IMR-90 (cell line): ENCODE results near the gene EIF4EBP2. TPM values are rescaled to one million over a fixed set of nuclear protein-coding genes. Genes with fewer than 3 reads are reported as not detected.

Experiments used
- ATAC-seq: fragments of 200-7000 bp; cut with Tn5 transposase; 2 replicates; pipeline ENCODE4 v1.9.1; 2020; ENCODE audit warnings: low read depth, mild to moderate bottlenecking, moderate library complexity
- BruUV-seq: library from RNA; stranded (reverse); fragments of 400-500 nt; replicated peaks from 2 replicates; lab custom pipeline; 2021; lab: Mats Ljungman, UMichigan
- CTCF ChIA-PET: fragments of 300-600 bp; formaldehyde crosslinking; extraction: SDS; loops from one replicate; lab custom pipeline; 2021; ENCODE audit warnings: antibody characterized with exemption; lab: Yijun Ruan, JAX
- POLR2A ChIA-PET: fragments of 300-600 bp; sonication (Branson Sonifier 250); formaldehyde crosslinking; loops from one replicate; lab custom pipeline; 2022; ENCODE audit warnings: antibody characterized with exemption; ENCODE audit not compliant: unreplicated experiment; lab: Charles Lee
- DNase-seq: peaks from one replicate; pipeline ENCODE4 v3.0.0; 2013
- H2AFZ ChIP-seq: replicated peaks from 2 replicates; pipeline ENCODE3; 2013; ENCODE audit warnings: low read length, mild to moderate bottlenecking; ENCODE audit not compliant: poor library complexity
- H2AK5ac ChIP-seq: 2 replicates; pipeline ENCODE4 v1.6.1; 2013; ENCODE audit warnings: low read depth, low read length, inconsistent platforms
- H2AK9ac ChIP-seq: replicated peaks from 2 replicates; pipeline ENCODE3; 2013; ENCODE audit warnings: mild to moderate bottlenecking, low read depth, low read length, moderate library complexity; ENCODE audit not compliant: poor library complexity
- H2BK120ac ChIP-seq: 2 replicates; pipeline ENCODE4 v1.6.1; 2013; ENCODE audit warnings: low read depth, low read length, inconsistent platforms
- H2BK15ac ChIP-seq: 3 replicates; pipeline ENCODE4 v1.6.1; 2013; ENCODE audit warnings: low read depth, low read length, inconsistent platforms
- H2BK20ac ChIP-seq: 2 replicates; pipeline ENCODE4 v1.6.1; 2013; ENCODE audit warnings: low read depth, mild to moderate bottlenecking, inconsistent platforms, low read length, moderate library complexity
- H2BK5ac ChIP-seq: 2 replicates; pipeline ENCODE4 v1.6.1; 2013; ENCODE audit warnings: mild to moderate bottlenecking, low read depth, low read length, inconsistent platforms; ENCODE audit not compliant: poor library complexity, severe bottlenecking
- H3K14ac ChIP-seq: replicated peaks from 2 replicates; pipeline ENCODE4 v1.6.1; 2013; ENCODE audit warnings: low read depth, low read length, inconsistent platforms
- H3K18ac ChIP-seq: 2 replicates; pipeline ENCODE4 v1.6.1; 2013; ENCODE audit warnings: low read depth, low read length, control low read depth
- H3K23ac ChIP-seq: 2 replicates; pipeline ENCODE4 v1.6.1; 2013; ENCODE audit warnings: low read depth, low read length, inconsistent platforms
- H3K27ac ChIP-seq: 2 replicates; pipeline ENCODE4 v1.5.1; 2013; ENCODE audit warnings: mild to moderate bottlenecking, control low read depth, low read length; ENCODE audit not compliant: insufficient read depth
- H3K27me3 ChIP-seq: 2 replicates; pipeline ENCODE4 v1.6.1; 2013; ENCODE audit warnings: low read length; ENCODE audit not compliant: control insufficient read depth, insufficient read depth
- H3K36me3 ChIP-seq: 2 replicates; pipeline ENCODE4 v1.6.1; 2013; ENCODE audit warnings: low read length, mixed read lengths; ENCODE audit not compliant: control insufficient read depth, insufficient read depth
- H3K4ac ChIP-seq: 2 replicates; pipeline ENCODE4 v1.6.1; 2013; ENCODE audit warnings: low read depth, low read length, inconsistent platforms
- H3K4me1 ChIP-seq: 2 replicates; pipeline ENCODE4 v1.6.1; 2013; ENCODE audit warnings: low read length, mixed read lengths; ENCODE audit not compliant: control insufficient read depth, insufficient read depth
- H3K4me2 ChIP-seq: 2 replicates; pipeline ENCODE4 v1.6.1; 2013; ENCODE audit warnings: low read depth, mild to moderate bottlenecking, control low read depth, low read length, moderate library complexity
- H3K4me3 ChIP-seq: 2 replicates; pipeline ENCODE4 v1.5.1; 2013; ENCODE audit warnings: low read depth, mild to moderate bottlenecking, control low read depth, low read length, moderate library complexity; ENCODE audit not compliant: insufficient read depth
- H3K56ac ChIP-seq: 2 replicates; pipeline ENCODE4 v1.6.1; 2013; ENCODE audit warnings: low read length, inconsistent platforms; ENCODE audit not compliant: insufficient read depth; ENCODE audit errors: extremely low read depth
- H3K79me1 ChIP-seq, 2 experiments: 2 replicates each; pipeline ENCODE4 v1.6.1; 2013; ENCODE audit warnings: low read length in 2 of 2, inconsistent platforms in 1 of 2, low read depth in 1 of 2
- H3K9ac ChIP-seq: 2 replicates; pipeline ENCODE4 v1.6.1; 2013; ENCODE audit warnings: low read depth, low read length, control low read depth
- H3K9me1 ChIP-seq: 2 replicates; pipeline ENCODE4 v1.6.1; 2013; ENCODE audit warnings: low read length, inconsistent platforms; ENCODE audit not compliant: insufficient read depth
- H3K9me3 ChIP-seq: 2 replicates; pipeline ENCODE4 v1.6.1; 2013; ENCODE audit warnings: low read length; ENCODE audit not compliant: control insufficient read depth, insufficient read depth
- H4K20me1 ChIP-seq: 2 replicates; pipeline ENCODE4 v1.6.1; 2013; ENCODE audit warnings: low read length, inconsistent platforms; ENCODE audit not compliant: insufficient read depth
- H4K5ac ChIP-seq: 2 replicates; pipeline ENCODE4 v1.6.1; 2013; ENCODE audit warnings: mild to moderate bottlenecking, low read depth, low read length, control low read depth
- H4K8ac ChIP-seq, 2 experiments: 2 replicates each; pipeline ENCODE4 v1.6.1; 2013; ENCODE audit warnings: low read depth in 2 of 2, low read length in 2 of 2, control low read depth in 1 of 2, inconsistent platforms in 1 of 2
- H4K91ac ChIP-seq: 2 replicates; pipeline ENCODE4 v1.6.1; 2013; ENCODE audit warnings: low read depth, low read length, inconsistent platforms; ENCODE audit not compliant: insufficient read depth
- BHLHE40 ChIP-seq: fragments of 150-350 bp; IDR thresholded peaks from 2 replicates; pipeline ENCODE4 v1.6.1; 2016; ENCODE audit warnings: mild to moderate bottlenecking, low read depth, low read length
- CEBPB ChIP-seq: IDR thresholded peaks from 2 replicates; pipeline ENCODE4 v1.6.1; 2012; ENCODE audit warnings: low read depth, low read length, improper control_type of control experiment
- CHD1 ChIP-seq: IDR thresholded peaks from 2 replicates; pipeline ENCODE4 v1.6.1; 2012; ENCODE audit warnings: low read depth, low read length, improper control_type of control experiment
- FOS ChIP-seq: fragments of 150-350 bp; IDR thresholded peaks from 2 replicates; pipeline ENCODE4 v1.6.1; 2016; ENCODE audit warnings: low read depth, low read length
- MAFK ChIP-seq: IDR thresholded peaks from 2 replicates; pipeline ENCODE4 v1.6.1; 2012; ENCODE audit warnings: low read depth, low read length, improper control_type of control experiment
- MAZ ChIP-seq: IDR thresholded peaks from 2 replicates; pipeline ENCODE4 v1.6.1; 2012; ENCODE audit warnings: low read depth, mild to moderate bottlenecking, low read length, improper control_type of control experiment, moderate library complexity, borderline replicate concordance
- MXI1 ChIP-seq: IDR thresholded peaks from 2 replicates; pipeline ENCODE4 v1.6.1; 2012; ENCODE audit warnings: low read depth, mild to moderate bottlenecking, low read length, moderate library complexity, borderline replicate concordance
- NFE2L2 ChIP-seq: fragments of 150-350 bp; IDR thresholded peaks from 2 replicates; pipeline ENCODE4 v1.6.1; 2016; ENCODE audit warnings: low read depth, mild to moderate bottlenecking, low read length
- POLR2A ChIP-seq: IDR thresholded peaks from 2 replicates; pipeline ENCODE4 v1.6.1; 2012; ENCODE audit warnings: mild to moderate bottlenecking, low read depth, low read length
- RAD21 ChIP-seq: IDR thresholded peaks from 2 replicates; pipeline ENCODE4 v1.6.1; 2012; ENCODE audit warnings: low read length, improper control_type of control experiment
- RCOR1 ChIP-seq: IDR thresholded peaks from 2 replicates; pipeline ENCODE4 v1.6.1; 2012; ENCODE audit warnings: mild to moderate bottlenecking, low read length, improper control_type of control experiment; ENCODE audit not compliant: insufficient replicate concordance
- RFX5 ChIP-seq: IDR thresholded peaks from 2 replicates; pipeline ENCODE4 v1.8.0; 2012; ENCODE audit warnings: low read depth, mild to moderate bottlenecking, low read length, moderate library complexity
- SMC3 ChIP-seq: fragments of 150-350 bp; IDR thresholded peaks from 2 replicates; pipeline ENCODE4 v1.6.1; 2016; ENCODE audit warnings: low read depth, mild to moderate bottlenecking, antibody characterized with exemption, low read length, moderate library complexity
- WGBS, 2 experiments: methylation state at CpG; one replicate each; pipeline versions ENCODE4 v1.1.5 to v1.1.7; 2013; ENCODE audit warnings: missing lambda C conversion rate in 2 of 2; ENCODE audit not compliant: insufficient read length in 1 of 2; ENCODE audit errors: extremely low coverage in 2 of 2; 5-methylcytosine and 5-hydroxymethylcytosine counted together
- dilution Hi-C: fragments of 300-500 bp; cut with HindIII; formaldehyde crosslinking; loops from one replicate; pipeline ENCODE4 v1.14.3; 2018; ENCODE audit warnings: low sequenced_read_pairs; ENCODE audit not compliant: unreplicated experiment
- in situ Hi-C: fragments of 300-500 bp; cut with MboI; formaldehyde crosslinking; loops from 3 replicates; pipeline ENCODE4 v1.14.3; 2019; ENCODE audit warnings: low sequenced_read_pairs, inconsistent platforms, mixed read lengths
- intact Hi-C: fragments of 100-400 bp; cut with micrococcal nuclease; formaldehyde crosslinking; loops from 2 replicates; pipeline ENCODE4 v1.10.0; 2022
- polyA plus RNA-seq, 3 experiments: library from polyadenylated mRNA; depleted of rRNA; stranded (reverse); fragments of >200 nt; gene quantifications; 2 replicates each; pipeline ENCODE4 v1.2.3, GENCODE V29; 2012; ENCODE audit warnings: low replicate concordance in 1 of 3
- total RNA-seq: library from RNA; depleted of rRNA; stranded (reverse); fragments of >200 nt; gene quantifications from 2 replicates; pipeline ENCODE4 v1.2.3, GENCODE V29; 2012
- TF ChIP-seq, protein P1 (sequence below): fragments of 150-350 bp; IDR thresholded peaks from 2 replicates; pipeline ENCODE4 v1.6.1; 2017; ENCODE audit warnings: mild to moderate bottlenecking, antibody characterized with exemption, low read length, low read depth
- TF ChIP-seq, protein P2 (sequence below): conservative IDR thresholded peaks from 2 replicates; pipeline ENCODE4 v1.5.1; 2012; ENCODE audit warnings: mild to moderate bottlenecking, low read depth, low read length, improper control_type of control experiment
- TF ChIP-seq, protein P3 (sequence below): fragments of 150-350 bp; IDR thresholded peaks from 2 replicates; pipeline ENCODE4 v1.6.1; 2016; ENCODE audit warnings: low read depth, mild to moderate bottlenecking, low read length, moderate library complexity, borderline replicate concordance

EIF4EBP2 gene
- total and polyA plus RNA-seq, 2 of the 4 experiments (the other 2 are of a cell fraction), result 13.7 to 15.6 TPM

DNA sequence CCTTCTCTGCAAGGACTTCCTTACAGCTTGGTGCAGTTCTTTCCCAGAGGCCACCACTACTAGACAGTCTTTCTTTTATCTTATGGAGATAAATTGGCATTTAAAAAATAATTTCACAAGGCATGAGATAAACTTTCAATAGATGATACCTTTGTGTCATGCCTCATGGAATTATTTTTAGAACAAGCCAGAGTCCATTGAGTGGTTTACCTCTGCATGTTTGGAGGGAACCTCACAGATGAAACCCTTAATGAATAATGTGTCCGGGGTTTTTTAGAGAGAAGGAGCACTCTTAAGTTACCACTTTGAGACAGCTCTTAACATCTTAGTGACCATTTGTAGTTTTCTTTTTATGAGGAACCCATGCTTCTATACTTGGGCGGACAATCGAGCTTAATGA, 20.4 kb downstream of the EIF4EBP2 start:
- no TSS peak for BruUV-seq
- H4K20me1 ChIP-seq, result peaks cover 7% of the 10 kb centered on the region; the same call in 1 of the 2 replicates
- H4K5ac ChIP-seq, result no peak overlapping the region
- no peak overlapping the region for H2BK5ac ChIP-seq
- no peak for TF ChIP-seq RCOR1
- TF ChIP-seq, protein P1, sequence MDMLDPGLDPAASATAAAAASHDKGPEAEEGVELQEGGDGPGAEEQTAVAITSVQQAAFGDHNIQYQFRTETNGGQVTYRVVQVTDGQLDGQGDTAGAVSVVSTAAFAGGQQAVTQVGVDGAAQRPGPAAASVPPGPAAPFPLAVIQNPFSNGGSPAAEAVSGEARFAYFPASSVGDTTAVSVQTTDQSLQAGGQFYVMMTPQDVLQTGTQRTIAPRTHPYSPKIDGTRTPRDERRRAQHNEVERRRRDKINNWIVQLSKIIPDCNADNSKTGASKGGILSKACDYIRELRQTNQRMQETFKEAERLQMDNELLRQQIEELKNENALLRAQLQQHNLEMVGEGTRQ, result no peak
- no peak for TF ChIP-seq MXI1
- no peak for TF ChIP-seq MAFK
- no peak for TF ChIP-seq POLR2A
- TF ChIP-seq RFX5, result no peak
- no peak for TF ChIP-seq RAD21
- no peak for TF ChIP-seq FOS
- TF ChIP-seq CEBPB, result no peak
- TF ChIP-seq, protein P2, sequence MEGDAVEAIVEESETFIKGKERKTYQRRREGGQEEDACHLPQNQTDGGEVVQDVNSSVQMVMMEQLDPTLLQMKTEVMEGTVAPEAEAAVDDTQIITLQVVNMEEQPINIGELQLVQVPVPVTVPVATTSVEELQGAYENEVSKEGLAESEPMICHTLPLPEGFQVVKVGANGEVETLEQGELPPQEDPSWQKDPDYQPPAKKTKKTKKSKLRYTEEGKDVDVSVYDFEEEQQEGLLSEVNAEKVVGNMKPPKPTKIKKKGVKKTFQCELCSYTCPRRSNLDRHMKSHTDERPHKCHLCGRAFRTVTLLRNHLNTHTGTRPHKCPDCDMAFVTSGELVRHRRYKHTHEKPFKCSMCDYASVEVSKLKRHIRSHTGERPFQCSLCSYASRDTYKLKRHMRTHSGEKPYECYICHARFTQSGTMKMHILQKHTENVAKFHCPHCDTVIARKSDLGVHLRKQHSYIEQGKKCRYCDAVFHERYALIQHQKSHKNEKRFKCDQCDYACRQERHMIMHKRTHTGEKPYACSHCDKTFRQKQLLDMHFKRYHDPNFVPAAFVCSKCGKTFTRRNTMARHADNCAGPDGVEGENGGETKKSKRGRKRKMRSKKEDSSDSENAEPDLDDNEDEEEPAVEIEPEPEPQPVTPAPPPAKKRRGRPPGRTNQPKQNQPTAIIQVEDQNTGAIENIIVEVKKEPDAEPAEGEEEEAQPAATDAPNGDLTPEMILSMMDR, result no peak
- no peak for TF ChIP-seq SMC3
- no peak for TF ChIP-seq MAZ
- TF ChIP-seq, protein P3, sequence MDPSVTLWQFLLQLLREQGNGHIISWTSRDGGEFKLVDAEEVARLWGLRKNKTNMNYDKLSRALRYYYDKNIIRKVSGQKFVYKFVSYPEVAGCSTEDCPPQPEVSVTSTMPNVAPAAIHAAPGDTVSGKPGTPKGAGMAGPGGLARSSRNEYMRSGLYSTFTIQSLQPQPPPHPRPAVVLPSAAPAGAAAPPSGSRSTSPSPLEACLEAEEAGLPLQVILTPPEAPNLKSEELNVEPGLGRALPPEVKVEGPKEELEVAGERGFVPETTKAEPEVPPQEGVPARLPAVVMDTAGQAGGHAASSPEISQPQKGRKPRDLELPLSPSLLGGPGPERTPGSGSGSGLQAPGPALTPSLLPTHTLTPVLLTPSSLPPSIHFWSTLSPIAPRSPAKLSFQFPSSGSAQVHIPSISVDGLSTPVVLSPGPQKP, result no peak
- TF ChIP-seq BHLHE40, result no peak
- TF ChIP-seq CHD1, result no peak
- no peak for TF ChIP-seq NFE2L2
- no peak overlapping the region for H3K14ac ChIP-seq
- H3K4me1 ChIP-seq, result no peaks in the 10 kb centered on the region; the same call in 1 of the 2 replicates
- H3K36me3 ChIP-seq, result peaks cover 56% of the 10 kb centered on the region
- H2AK5ac ChIP-seq, result no peak overlapping the region
- H3K27ac ChIP-seq, result no peak overlapping the region
- no peak overlapping the region for H3K9ac ChIP-seq
- no peak overlapping the region for H4K8ac ChIP-seq
- no peak overlapping the region for H3K23ac ChIP-seq
- H2AK9ac ChIP-seq, result no peak overlapping the region
- intact Hi-C loops, result no loop called here
- dilution Hi-C loops, result no loop called here
- no peak overlapping the region for H3K56ac ChIP-seq
- H3K9me1 ChIP-seq, result peaks cover 6% of the 10 kb centered on the region
- DNase-seq (no peak), ATAC-seq (no peak)
- H2AFZ ChIP-seq, result no peak overlapping the region
- POLR2A ChIA-PET, result interaction anchor here (1.0 kb wide), 1 partner anchor 254 kb away, joined by 3 read pairs; the partner anchor contains the start of gene SAR1A
- in situ Hi-C loops, result no loop called here
- peaks cover 14 to 45% of the 10 kb centered on the region in 2 experiments for H3K79me1 ChIP-seq
- no peak overlapping the region for H2BK15ac ChIP-seq
- CTCF ChIA-PET, result no interaction called here
- H2BK120ac ChIP-seq, result no peak overlapping the region
- no peaks in the 10 kb centered on the region for H3K27me3 ChIP-seq
- no peak overlapping the region for H3K4me3 ChIP-seq
- H3K9me3 ChIP-seq, result no peaks in the 10 kb centered on the region
- no peak overlapping the region for H4K91ac ChIP-seq
- no peak overlapping the region for H2BK20ac ChIP-seq
- no peak overlapping the region for H3K4me2 ChIP-seq
- H3K18ac ChIP-seq, result no peak overlapping the region
- no peak overlapping the region for H3K4ac ChIP-seq
- WGBS, 2 experiments, result no CpG with 5 or more reads among the region's 3 CpGs
